HG03108 (cell line): ENCODE results near the gene ORM1.

ENCODE experiments used
- ATAC-seq: cut with Tn5 transposase; IDR thresholded peaks from one replicate; pipeline ENCODE4 v1.9.1; 2021; ENCODE audit warnings: moderate library complexity; ENCODE audit not compliant: unreplicated experiment

Gene ORM1

DNA sequence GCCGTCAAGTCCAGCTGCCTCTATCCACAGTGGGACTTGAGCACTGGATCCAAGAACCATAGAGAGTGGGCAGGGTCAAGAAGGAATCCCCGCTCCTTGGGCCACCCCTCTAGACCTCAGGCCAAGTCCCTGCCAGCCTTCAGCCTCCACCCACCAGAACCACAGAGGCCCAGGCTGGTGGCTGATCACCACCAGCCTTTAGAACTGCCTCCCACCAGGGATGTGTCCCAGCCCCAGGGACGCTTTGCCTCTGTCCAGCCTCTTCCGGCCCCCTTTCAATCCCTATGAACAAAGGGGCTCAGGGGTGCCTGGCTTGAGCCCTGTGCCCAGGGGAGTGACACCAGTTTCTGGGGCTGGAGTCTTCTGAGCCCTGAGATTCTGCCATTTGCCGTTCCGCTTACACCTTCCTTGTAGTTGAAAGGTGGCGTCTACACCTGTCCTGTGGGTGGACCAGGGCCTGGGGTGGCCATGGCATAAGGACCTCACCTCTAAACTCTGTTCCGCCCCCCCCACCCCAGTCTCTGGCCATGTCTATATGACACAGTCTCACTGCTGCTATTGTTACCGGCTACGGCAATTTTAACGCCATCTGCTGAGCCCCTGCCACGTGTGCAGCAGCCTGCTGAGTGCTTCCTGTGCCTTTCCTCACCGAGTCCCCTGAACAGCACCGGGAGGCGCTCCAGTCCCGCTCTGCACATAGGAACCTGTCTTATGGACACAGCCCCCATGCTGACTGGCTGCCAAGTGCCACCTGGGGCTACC, 35.7 kb upstream of the ORM1 start:
- no peak for ATAC-seq

DNA sequence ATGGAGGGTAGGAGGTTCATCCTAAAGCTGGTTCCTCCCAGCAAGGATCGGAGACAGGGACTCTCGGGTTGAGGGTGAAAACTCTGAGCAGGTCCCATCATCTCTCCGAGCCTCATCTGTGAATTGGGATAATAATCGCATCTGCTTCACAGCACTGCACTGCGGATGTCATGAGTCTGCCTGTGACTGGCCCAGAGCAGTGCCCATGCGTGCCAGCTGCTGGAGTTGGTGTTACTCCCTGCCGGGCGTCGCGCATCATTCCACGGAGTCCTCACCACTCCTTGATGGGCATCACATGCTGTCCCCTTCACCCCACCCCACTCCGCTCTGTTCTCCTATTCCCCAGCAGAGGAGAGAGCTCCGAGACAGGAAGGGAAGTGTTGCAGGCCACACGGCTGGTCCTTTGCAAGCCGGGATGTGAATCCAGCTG, 35.1 kb upstream of the ORM1 start:
- no peak for ATAC-seq

DNA sequence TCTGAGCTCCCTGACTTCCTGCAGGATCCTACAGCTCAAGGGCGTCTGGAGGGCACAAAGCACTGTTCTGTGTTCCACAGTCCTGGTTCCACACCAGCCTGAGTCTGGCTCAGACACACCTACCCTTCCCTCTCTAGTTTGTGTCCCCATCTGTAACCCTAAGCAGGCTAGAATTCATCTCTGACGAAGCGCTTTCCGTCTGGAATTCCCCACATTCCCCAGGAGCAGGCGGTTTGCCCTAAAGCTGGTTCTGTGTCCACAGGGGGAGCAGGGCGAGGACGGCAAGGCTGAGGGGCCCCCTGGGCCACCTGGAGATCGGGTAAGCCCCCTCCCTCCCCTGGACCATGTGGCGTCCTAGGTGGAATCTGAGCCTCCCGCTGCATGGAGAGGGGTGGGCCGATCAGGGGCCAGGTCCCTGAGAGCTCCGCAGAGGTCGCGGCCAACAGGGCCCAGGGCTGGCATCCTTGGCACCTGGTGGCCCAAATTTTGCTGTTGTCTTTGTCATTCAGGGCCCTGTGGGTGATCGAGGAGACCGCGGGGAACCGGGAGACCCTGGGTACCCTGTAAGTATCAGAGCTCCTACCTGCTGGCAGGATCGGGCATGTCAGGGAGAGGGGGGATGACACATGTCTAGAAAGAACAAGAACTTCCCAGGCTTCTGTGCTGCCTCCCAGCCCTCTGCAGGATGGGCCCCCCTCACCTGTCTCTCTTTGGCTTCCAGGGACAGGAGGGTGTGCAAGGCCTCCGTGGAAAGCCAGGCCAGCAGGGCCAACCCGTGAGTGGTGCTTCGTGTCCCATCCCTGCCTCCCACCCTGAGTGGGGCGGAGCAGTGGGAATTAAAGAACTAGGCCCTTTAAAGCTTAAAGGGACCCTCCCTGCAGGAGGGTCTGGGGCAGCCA, 34.5 kb upstream of the ORM1 start:
- no peak for ATAC-seq

DNA sequence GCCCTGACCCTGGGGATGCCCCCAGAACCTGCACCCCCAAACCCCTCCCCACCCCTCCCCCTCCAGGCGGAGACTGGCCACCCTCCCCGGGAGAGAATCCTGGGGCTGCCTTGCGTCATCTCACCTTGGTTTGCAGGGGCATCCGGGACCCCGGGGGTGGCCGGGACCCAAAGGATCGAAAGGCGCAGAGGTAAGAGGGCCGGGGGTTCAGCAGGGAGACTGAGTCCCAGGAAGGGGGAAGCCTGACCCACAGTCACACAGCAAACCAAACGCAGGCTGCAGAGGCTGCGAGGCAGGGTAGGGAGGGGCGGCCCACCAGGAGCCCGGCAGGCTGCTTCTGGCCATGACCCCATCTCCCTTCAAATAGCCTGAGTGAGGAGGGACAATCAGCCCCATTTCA, 33.8 kb upstream of the ORM1 start:
- ATAC-seq: no peak

DNA sequence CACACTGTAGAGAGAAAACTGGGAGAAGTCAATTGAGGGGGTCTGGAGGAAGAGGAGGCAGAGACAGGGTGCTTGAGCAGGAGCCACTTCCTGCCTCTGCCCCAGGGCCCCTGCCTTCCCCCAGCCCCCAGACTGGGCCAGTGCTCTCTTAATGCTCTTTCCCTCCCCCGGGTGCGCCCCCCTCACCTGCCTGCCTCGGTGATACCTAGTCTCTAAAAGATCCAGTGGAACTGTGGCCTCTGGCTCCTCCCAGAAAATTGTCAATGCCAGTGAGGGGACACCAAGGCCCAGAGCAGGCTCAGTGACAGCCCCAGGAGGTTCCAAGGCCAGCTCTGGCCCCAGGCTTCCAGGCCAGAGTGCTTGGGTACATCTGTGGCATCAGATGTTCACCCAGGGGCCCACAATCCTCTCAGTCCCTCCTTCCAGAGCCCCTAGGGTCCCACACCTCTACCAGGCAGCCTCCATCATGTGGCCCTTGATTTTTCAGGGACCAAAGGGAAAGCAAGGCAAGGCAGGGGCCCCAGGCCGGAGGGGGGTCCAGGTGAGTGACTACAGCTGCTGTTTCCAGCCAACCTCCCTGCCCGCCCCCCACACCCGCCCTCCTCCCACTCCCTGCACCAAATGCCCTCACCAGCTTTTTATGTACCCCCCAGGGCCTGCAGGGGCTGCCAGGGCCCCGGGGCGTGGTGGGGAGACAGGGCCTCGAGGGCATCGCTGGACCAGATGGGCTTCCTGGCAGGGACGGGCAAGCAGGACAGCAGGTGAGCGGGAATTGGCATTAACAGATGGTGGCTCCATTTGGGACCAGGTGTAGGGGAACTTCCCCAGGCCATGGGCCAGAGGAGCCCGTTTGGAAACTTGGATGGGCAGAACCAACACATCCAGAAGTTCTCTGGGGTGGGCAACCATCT, 33.1 kb upstream of the ORM1 start:
- no peak for ATAC-seq

DNA sequence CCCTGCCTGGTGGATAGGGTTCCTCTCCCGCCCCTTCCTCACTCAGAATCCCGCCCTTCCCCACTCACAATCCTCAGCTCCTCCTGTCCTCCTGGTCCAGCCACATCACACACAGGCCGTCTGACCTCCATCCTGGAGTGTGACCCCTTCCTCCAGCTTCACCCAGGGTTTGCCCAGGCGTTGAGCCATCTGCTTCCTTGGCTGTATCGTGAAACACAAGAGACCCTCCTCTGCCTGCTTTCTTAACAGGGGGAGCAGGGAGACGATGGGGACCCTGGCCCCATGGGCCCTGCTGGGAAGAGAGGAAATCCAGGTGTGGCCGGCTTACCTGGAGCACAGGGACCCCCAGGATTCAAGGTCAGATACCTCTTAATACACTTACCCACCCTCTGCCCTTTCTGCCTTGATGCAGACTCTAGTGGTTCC, 32.3 kb upstream of the ORM1 start:
- ATAC-seq: no peak

DNA sequence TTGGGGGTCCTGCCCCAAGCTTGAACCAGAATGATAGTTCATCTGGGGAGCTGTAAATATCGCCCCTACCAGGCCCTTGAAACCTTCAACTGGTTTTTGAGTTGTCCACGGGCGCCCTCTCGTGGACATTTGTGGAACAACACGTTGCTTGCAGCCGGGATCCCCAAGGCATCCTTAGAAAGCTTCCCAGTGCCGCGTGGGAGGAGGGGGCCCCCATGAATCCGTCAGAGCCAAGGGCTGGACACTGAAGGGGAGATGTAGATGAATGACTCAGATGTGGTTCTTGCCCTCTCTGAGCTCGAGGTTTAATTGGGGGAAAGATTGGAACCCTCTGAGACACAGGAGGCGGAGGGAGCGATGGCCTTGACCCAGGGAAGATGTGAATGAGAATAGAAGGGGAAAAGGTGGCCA, 31.8 kb upstream of the ORM1 start:
- ATAC-seq: no peak

DNA sequence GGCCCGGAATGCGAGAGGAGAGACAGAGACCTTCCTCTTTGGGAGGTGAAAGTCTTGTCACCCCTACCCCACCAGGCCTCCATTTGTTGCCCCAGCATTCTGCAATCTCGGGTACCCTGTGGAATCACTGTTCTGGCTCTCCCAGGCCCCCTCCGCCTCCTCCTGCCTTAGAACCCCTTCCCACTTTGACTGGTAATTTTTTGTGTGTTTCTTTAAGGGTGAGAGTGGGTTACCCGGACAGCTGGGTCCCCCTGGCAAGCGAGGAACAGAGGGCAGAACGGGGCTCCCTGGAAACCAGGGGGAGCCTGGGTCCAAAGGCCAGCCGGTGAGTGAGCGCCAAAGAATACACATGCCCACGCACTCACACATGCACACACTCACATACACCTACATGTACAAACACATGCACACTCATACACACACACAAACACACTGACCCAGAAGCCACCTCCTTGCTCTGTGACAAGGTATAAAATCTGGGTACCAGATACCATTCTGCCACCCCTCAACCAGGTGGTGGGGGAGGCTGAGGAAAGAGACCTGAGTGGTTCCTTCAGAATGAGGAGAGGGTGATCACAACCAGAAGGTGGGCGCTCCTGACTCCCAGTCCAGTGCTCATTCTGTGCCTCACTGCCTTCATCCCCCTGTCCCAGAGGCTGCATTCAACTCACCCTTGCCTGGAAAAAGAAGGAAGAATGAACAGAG, 30.9 kb upstream of the ORM1 start:
- ATAC-seq: no peak

DNA sequence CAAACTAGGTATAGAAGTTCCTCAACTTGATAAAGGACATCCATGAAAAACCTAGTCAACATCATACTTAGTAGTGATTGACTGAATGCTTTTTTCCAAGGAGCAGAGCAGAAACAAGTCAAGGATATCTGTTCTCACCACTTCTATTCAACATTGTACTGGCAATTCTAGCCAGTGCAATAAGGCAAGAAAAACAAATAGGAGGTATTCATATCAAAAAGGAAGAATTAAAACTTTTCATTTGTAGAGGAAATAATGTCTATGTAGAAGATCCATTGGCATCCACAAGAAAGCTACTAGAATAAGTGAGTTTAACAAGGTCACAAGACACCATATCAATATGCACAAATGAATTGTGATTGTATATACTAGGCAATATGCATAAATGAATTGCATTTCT, 28.2 kb upstream of the ORM1 start:
- no peak for ATAC-seq

DNA sequence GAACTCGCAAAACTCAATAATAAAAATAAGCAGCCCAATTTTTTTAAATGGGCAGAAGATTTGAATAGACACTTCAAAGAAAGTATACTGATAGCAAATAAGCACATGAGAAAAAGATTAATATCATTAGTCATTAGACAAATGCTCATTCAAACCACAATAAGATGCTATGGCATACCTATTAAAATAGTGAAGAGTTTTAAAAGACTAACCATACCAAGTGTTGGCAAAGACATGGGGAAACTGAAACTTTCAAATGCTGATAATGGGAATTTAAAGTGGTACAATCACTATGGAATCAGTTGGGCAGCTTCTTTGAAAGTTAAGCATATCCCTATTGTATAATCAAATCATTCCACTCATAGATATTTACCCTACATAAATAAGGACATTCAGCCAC, 26.6 kb upstream of the ORM1 start:
- ATAC-seq: no peak

DNA sequence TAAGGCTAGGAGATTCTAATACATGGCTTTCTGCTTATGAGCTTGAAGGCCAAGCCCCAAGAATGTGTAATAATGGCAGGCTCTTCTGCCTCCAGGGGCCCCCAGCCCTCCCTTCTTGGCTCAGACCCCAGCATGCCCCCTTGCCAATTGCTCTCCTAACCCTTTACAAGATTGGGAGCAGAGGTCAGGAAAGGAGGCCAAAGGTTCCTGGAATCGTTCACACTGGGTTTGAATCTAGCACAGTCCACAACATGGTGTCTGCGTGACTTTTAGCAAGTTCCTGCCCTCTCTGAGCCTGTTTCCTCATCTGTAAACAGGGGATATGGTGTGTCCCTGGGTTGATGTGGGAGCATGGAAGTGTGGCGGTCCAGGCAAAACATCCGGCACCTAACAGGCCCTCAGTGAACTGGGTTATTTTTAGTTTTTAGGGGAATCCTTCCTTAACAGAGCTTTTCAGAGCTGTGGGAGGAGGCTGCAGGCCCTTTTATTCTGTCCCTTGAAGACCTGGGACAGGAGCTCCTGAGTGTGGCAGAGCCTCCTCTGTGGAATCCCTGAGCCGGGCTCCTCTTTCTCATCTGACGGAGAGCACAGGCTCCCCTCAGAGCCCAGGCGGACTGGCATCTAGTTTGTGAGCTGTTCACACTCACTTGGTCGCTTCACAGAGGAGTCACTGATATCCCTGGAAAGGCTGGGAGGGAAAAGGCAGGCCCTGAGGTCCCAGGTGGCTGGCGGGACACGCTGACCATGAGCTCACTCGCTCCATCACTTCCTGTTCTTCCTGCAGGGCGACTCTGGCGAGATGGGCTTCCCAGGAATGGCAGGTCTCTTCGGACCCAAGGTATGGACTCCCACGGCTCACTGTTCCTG, 23.4 kb upstream of the ORM1 start:
- no peak for ATAC-seq

DNA sequence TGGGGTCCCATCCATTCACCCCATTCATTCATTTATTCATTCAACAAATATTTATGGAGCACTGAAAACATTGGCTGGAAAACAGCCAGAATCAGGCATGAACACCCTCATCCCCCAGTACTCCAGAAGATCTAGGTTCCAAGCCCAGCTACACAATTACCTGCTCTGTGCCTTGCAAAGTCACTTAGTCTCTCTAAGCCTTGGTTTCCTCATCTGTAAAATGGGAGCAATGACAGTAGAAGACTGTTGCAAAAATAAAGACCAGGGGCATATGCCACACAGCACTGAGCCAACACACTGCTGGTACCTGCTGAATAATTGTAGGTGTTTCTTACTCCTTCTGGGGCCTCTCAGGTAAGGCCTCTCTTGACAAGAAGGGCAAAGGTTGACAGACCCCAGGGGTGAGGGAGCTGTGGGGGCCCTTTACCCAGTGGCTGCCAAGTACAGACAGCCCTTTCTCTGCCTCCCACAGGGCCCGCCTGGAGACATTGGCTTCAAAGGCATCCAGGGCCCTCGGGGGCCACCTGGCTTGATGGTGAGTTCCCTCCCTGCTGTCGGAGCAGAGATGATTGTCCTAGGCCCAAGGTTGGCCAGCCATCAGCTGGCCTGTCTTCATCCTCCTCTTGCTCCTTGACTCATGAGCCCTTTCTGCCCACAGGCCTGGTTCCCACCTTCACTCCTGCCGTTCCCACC, 22.6 kb upstream of the ORM1 start:
- ATAC-seq: no peak

DNA sequence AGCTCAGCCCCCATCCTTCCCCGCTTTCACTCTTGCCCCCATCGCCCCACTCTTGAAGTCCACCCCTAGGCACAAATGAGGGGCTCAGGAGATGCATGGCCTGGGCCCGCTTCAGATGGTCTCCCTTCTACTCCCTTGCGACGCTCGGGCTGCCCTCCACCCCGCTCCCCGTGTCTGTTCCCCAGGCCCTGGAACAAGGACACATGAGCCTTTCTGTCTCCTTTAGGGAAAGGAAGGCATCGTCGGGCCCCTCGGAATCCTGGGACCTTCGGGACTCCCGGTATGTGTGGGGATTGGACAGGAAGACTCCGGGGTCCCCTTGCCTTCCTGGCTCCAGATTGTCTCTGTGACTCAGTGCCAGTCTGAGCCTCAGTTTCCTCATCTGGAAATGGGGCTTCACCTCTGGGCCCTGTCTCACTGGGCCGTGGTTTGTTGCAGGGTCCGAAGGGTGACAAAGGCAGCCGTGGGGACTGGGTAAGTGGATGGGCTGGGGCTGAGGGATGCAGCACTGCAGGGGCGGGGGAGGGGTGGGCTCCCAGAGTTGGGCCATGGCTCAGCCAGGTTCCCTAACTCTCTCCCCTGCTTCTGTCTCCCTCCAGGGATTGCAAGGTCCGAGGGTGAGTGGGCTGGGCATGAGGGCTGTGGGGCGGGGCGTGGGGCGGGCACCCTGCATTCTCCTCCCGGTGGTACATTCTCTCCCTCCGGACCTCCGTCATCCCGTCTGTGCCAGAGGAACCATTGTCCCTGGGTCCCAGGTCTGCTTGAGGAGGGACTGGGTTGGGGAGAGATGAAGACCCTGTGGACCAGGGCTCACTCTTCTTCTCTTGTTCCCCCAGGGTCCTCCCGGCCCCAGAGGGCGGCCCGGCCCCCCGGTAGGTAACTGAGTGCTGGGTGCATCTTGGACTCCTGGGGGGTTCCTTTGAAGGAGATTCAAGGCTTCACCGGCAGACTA, 21.8 kb upstream of the ORM1 start:
- ATAC-seq: no peak

DNA sequence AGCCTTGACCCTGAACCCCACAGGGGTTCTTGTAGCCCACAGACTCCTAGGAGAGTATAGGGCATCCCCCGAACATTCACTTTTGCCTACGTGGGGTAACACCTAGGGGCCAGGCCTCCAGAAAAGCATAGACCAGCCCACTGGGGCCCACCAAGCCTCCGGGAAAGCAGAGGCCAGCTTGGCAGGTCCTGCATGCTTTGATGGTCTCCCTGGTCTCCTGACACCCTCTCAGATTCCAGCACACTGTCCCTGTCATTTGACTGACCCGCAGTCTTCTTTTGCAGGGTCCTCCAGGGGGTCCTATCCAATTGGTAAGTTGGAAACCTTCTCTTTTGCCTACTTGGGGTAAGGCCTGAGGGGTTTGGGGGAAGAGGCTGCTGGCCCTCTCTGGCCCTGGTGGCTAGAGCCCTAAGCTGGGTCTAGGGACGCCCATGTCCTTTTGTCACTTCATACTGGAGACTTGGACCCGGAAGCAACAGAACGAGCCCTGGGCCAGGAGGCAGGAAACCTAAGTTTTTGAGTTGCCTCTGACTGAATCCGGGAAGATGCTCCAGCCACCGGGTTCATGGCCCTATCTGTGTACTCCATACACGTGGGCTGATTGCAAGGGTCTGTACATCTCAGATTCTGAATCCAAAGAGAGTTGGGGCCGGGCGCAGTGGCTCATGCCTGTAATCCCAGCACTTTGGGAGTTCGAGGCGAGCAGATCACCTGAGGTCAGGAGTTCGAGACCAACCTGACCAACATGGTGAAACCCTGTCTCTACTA, 20.9 kb upstream of the ORM1 start:
- no peak for ATAC-seq

DNA sequence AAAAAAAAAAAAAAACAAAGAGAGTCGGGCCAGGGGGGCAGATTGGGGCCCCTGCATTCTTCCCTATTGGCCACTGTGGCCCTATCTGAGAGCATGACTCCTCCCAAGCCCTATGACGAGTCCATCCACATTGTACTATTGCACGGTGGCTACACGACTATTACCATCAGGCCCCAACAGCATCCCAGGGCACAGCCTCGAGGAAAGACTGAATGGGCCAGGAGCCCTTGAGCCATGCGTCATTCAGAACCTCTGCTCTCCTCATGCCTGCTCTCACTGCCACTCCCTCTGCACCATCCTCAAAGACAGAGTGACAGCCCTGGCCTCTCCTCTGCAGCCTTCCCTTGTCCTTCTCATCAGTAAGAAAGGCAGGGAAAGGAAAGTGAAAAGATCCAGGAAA, 20.2 kb upstream of the ORM1 start:
- no peak for ATAC-seq

DNA sequence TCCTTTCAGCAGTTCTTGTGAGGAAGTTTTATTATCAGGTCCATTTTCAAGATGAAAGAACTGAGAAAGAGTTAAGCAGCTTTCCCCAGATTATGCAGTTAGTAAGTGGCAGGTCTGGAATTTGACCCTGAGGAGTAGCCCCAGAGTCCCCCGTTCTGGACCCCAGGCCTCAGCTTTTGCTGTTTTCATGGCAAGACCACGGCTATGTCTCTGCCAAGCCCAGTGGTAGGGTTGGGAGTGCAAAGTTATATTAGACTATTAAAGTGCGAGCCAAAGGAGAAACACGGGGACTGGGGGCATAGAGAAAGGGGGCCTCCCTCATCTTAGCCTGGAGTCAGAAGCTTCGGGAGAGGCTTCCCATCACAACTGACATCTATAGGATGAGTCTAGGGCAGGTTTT, 19.3 kb upstream of the ORM1 start:
- ATAC-seq: no peak

DNA sequence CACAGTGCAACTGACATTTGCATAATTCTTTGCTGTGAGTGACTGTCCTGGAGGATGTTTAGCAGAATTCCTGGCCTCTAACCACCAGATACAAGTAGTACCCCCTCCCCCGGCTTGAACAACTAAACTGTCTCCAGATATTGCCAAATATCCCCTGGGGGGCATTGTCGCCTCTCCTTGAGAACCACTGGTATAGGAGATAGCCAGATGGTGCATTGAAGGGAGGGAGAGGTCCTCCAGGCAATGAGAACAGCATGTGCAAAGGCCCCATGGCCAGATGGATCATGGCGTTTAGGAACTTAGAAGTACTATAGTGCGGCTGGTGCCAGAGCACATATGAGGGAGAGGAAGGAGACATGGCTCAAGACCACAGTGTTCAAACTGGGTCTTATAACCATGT, 18.9 kb upstream of the ORM1 start:
- no peak for ATAC-seq
